ENCODE results near the gene FAM177A1.

The FAM177A1 gene
- 55.0 to 86.6 (median 75.0) reads per million in 3 donors for total RNA-seq

DNA sequence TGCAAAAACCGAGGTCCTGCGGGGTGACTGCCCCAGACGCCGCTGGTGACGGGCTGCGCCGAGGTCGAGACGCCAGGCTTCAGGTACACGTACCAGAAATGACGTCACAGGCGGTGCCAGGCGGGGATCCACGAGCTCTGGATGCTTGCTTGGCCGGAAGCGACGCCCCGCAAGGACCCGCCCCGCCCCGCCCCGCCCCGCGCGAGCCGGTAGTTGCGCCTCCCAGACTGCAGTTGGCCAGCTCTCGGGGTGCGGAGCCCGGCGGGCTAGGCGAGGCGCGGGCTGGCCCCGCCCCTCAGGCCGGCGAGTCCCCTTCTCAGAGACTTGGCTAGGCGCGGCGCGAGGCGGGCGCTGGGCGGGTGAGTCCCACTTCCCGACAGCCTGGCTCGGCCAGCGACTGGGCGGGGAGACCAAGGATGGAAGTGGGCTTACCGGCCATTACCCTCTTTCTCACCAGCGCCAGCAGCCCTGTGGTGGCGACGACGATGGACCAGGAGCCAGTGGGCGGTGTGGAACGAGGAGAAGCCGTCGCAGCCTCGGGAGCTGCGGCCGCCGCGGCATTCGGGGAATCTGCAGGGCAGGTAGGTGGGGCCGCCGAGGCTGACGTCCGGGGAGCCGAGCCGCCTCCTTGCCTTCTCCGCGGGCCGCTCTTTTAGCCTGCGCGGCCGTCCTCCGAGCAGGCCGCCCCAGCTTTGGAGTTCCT is at the start of gene FAM177A1:
TSS of gene FAM177A1 (plus strand) at position 225 of the 703 bp plus-strand sequence. CDS start at position 417, 192 bp downstream.
- Histone ChIP-seq H3K27ac (ENCODE audit: insufficient read depth, low read length, poor library complexity, severe bottlenecking) (peak within 1 kb of the TSS; percentile 98), H3K27me3 (replicated peaks; ENCODE audit: control insufficient read depth, insufficient read depth, low read length, poor library complexity, severe bottlenecking) (no peaks in the 10 kb centered on the region), H3K36me3 (ENCODE audit: control insufficient read depth, insufficient read depth, low read length) (no peaks in the 10 kb centered on the region), H3K9me3 (ENCODE audit: control insufficient read depth, low read length) (no peaks in the 10 kb centered on the region), H3K4me3 (ENCODE audit: insufficient read depth, low read depth, low read length, poor library complexity, severe bottlenecking) (peak within 1 kb of the TSS; percentile 92), H3K4me1 (ENCODE audit: control insufficient read depth, insufficient read depth, low read length, poor library complexity, severe bottlenecking) (peaks cover 13% of the 10 kb centered on the region)
- peak; percentile 99 to 100 (median 99) for DNase-seq

DNA sequence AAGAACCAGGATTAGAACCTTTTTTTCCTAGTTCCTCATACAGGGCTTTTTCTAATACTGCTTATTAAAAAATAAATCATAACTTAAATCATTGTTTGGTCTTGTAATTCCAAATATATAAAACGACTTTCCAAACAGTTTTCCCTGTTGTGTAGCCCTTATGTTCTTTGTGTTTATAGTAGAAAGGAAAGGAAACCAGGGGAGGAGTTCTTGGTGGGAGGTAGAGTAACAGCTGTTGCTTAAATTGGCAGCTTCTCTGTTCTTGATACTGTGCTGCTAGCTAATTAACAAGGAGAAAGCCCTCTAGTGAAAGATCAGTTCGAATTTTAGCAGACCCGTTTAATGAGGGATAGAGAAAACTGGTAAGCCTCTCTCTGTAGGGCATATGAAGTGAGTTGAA is 48.3 kb upstream of the FAM177A1 start:
- Histone ChIP-seq H3K36me3 (ENCODE audit: control insufficient read depth, insufficient read depth, low read length) (peaks cover 13% of the 10 kb centered on the region), H3K9me3 (ENCODE audit: control insufficient read depth, low read length) (no peaks in the 10 kb centered on the region), H3K4me1 (ENCODE audit: control insufficient read depth, insufficient read depth, low read length, poor library complexity, severe bottlenecking) (no peaks in the 10 kb centered on the region), H3K27ac (ENCODE audit: insufficient read depth, low read length, poor library complexity, severe bottlenecking) (no peak overlapping the region), H3K27me3 (replicated peaks; ENCODE audit: control insufficient read depth, insufficient read depth, low read length, poor library complexity, severe bottlenecking) (no peaks in the 10 kb centered on the region), H3K4me3 (ENCODE audit: insufficient read depth, low read depth, low read length, poor library complexity, severe bottlenecking) (no peak overlapping the region)
- DNase-seq: no peak

DNA sequence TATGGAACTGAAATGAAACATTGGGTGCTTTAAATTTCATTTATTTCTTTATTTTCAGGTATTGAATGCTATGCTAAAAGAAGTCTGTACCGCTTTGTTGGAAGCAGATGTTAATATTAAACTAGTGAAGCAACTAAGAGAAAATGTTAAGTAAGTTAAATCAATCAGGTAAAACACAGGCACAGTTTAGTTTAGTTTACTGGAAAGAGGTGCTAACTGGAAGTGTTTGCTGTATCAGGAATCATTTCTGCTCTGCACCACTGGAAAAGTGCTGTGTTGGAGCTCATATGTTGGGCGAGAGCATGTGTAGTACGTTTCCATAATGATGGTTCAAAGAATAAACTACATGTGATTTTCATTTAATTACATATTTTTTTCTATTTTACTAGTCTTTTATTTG is 46.6 kb upstream of the FAM177A1 start:
- Histone ChIP-seq H3K36me3 (ENCODE audit: control insufficient read depth, insufficient read depth, low read length) (peaks cover 15% of the 10 kb centered on the region), H3K4me1 (ENCODE audit: control insufficient read depth, insufficient read depth, low read length, poor library complexity, severe bottlenecking) (no peaks in the 10 kb centered on the region), H3K27me3 (replicated peaks; ENCODE audit: control insufficient read depth, insufficient read depth, low read length, poor library complexity, severe bottlenecking) (no peaks in the 10 kb centered on the region), H3K4me3 (ENCODE audit: insufficient read depth, low read depth, low read length, poor library complexity, severe bottlenecking) (no peak overlapping the region), H3K9me3 (ENCODE audit: control insufficient read depth, low read length) (no peaks in the 10 kb centered on the region), H3K27ac (ENCODE audit: insufficient read depth, low read length, poor library complexity, severe bottlenecking) (no peak overlapping the region)
- no peak for DNase-seq

GRCh38 chr14:35001621-35002020 is 44.5 kb upstream of the FAM177A1 start:
- Histone ChIP-seq H3K27me3 (replicated peaks; ENCODE audit: control insufficient read depth, insufficient read depth, low read length, poor library complexity, severe bottlenecking) (no peaks in the 10 kb centered on the region), H3K9me3 (ENCODE audit: control insufficient read depth, low read length) (no peaks in the 10 kb centered on the region), H3K36me3 (ENCODE audit: control insufficient read depth, insufficient read depth, low read length) (peaks cover 23% of the 10 kb centered on the region), H3K4me1 (ENCODE audit: control insufficient read depth, insufficient read depth, low read length, poor library complexity, severe bottlenecking) (no peaks in the 10 kb centered on the region), H3K4me3 (ENCODE audit: insufficient read depth, low read depth, low read length, poor library complexity, severe bottlenecking) (no peak overlapping the region), H3K27ac (ENCODE audit: insufficient read depth, low read length, poor library complexity, severe bottlenecking) (no peak overlapping the region)
- DNase-seq: no peak

- Histone ChIP-seq H3K27ac (ENCODE audit: insufficient read depth, low read length, poor library complexity, severe bottlenecking) (no peak overlapping the region), H3K4me1 (ENCODE audit: control insufficient read depth, insufficient read depth, low read length, poor library complexity, severe bottlenecking) (no peaks in the 10 kb centered on the region), H3K27me3 (replicated peaks; ENCODE audit: control insufficient read depth, insufficient read depth, low read length, poor library complexity, severe bottlenecking) (no peaks in the 10 kb centered on the region), H3K9me3 (ENCODE audit: control insufficient read depth, low read length) (no peaks in the 10 kb centered on the region), H3K36me3 (ENCODE audit: control insufficient read depth, insufficient read depth, low read length) (peaks cover 28% of the 10 kb centered on the region), H3K4me3 (ENCODE audit: insufficient read depth, low read depth, low read length, poor library complexity, severe bottlenecking) (no peak overlapping the region)
- DNase-seq: no peak
Measured at GRCh38 chr14:35004839-35005238, 41.2 kb upstream of the FAM177A1 start.

DNA sequence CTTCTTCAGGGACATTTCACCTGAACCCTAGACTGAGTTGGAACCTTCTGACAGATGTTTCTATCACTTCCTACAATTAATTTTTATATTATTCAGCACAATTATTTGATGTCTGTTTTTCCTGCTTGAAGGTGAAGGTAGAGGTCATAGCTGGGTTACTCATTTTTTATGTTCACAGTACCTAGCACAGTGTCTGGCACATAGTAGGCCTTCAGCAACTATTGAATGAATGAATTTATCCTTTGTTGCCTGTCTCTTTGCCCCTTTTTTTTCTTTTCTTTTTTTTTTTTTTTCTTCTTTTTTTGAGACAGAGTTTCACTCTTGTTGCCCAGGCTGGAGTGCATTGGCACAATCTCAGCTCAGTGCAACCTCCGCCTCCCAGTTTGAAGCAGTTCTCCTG is 29.5 kb upstream of the FAM177A1 start:
- Histone ChIP-seq H3K36me3 (ENCODE audit: control insufficient read depth, insufficient read depth, low read length) (peaks cover 57% of the 10 kb centered on the region), H3K27ac (ENCODE audit: insufficient read depth, low read length, poor library complexity, severe bottlenecking) (no peak overlapping the region), H3K4me1 (ENCODE audit: control insufficient read depth, insufficient read depth, low read length, poor library complexity, severe bottlenecking) (no peaks in the 10 kb centered on the region), H3K9me3 (ENCODE audit: control insufficient read depth, low read length) (no peaks in the 10 kb centered on the region), H3K27me3 (replicated peaks; ENCODE audit: control insufficient read depth, insufficient read depth, low read length, poor library complexity, severe bottlenecking) (no peaks in the 10 kb centered on the region), H3K4me3 (ENCODE audit: insufficient read depth, low read depth, low read length, poor library complexity, severe bottlenecking) (no peak overlapping the region)
- DNase-seq: no peak

DNA sequence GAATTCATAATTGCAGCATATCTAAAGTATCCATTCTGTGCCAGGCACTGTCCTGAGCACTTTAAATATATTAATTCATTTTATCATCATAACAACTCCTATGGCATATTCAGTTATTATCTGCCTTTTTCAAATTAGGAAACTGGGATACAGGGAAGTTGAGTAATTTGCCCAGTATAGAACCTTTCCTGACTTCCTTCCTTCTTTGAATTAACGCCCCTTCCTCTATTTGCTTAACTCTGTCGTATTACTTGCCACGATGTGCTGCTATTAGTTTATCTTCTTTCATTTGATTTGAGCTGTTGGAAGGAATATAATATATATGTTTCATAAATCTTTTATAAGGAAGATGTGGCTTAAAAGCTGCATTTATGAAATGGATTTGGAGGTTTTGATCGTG is 25.4 kb upstream of the FAM177A1 start:
- Histone ChIP-seq H3K9me3 (ENCODE audit: control insufficient read depth, low read length) (no peaks in the 10 kb centered on the region), H3K27ac (ENCODE audit: insufficient read depth, low read length, poor library complexity, severe bottlenecking) (no peak overlapping the region), H3K4me3 (ENCODE audit: insufficient read depth, low read depth, low read length, poor library complexity, severe bottlenecking) (no peak overlapping the region), H3K4me1 (ENCODE audit: control insufficient read depth, insufficient read depth, low read length, poor library complexity, severe bottlenecking) (no peaks in the 10 kb centered on the region), H3K27me3 (replicated peaks; ENCODE audit: control insufficient read depth, insufficient read depth, low read length, poor library complexity, severe bottlenecking) (no peaks in the 10 kb centered on the region), H3K36me3 (ENCODE audit: control insufficient read depth, insufficient read depth, low read length) (peaks cover 55% of the 10 kb centered on the region)
- no peak for DNase-seq

DNA sequence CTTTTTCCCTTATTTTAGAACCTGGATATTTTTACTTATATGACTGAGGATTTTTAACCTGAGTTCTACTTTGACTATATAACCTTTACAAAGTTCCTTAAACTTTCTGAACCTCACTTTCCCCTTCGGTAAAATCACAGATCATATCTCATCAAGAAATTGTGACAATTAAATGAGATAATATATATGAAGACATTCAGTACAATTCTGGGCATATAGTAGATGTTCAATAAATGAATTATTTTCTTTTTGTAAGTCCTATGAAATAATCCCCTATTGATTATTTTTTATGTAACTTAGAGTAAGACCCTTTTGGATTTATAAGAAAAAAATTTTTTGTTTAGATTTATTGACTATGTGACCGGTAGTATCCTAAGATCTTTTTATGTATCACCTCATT is 17.6 kb upstream of the FAM177A1 start:
- no peak for DNase-seq
- no peak overlapping the region for H3K4me3 ChIP-seq (ENCODE audit: insufficient read depth, low read depth, low read length, poor library complexity, severe bottlenecking)
- H3K36me3 ChIP-seq (ENCODE audit: control insufficient read depth, insufficient read depth, low read length): peaks cover 27% of the 10 kb centered on the region
- H3K27me3 ChIP-seq (replicated peaks; ENCODE audit: control insufficient read depth, insufficient read depth, low read length, poor library complexity, severe bottlenecking): no peaks in the 10 kb centered on the region
- no peak overlapping the region for H3K27ac ChIP-seq (ENCODE audit: insufficient read depth, low read length, poor library complexity, severe bottlenecking)
- no peaks in the 10 kb centered on the region for H3K9me3 ChIP-seq (ENCODE audit: control insufficient read depth, low read length)
- no peaks in the 10 kb centered on the region for H3K4me1 ChIP-seq (ENCODE audit: control insufficient read depth, insufficient read depth, low read length, poor library complexity, severe bottlenecking)

- no peaks in the 10 kb centered on the region for H3K27me3 ChIP-seq (replicated peaks; ENCODE audit: control insufficient read depth, insufficient read depth, low read length, poor library complexity, severe bottlenecking)
- peaks cover 10% of the 10 kb centered on the region for H3K36me3 ChIP-seq (ENCODE audit: control insufficient read depth, insufficient read depth, low read length)
- H3K9me3 ChIP-seq (ENCODE audit: control insufficient read depth, low read length): peaks cover 10% of the 10 kb centered on the region
- H3K4me1 ChIP-seq (ENCODE audit: control insufficient read depth, insufficient read depth, low read length, poor library complexity, severe bottlenecking): no peaks in the 10 kb centered on the region
- no peak overlapping the region for H3K27ac ChIP-seq (ENCODE audit: insufficient read depth, low read length, poor library complexity, severe bottlenecking)
- no peak for DNase-seq
- H3K4me3 ChIP-seq (ENCODE audit: insufficient read depth, low read depth, low read length, poor library complexity, severe bottlenecking): no peak overlapping the region
Measured at GRCh38 chr14:35032562-35032961, 13.5 kb upstream of the FAM177A1 start.

DNA sequence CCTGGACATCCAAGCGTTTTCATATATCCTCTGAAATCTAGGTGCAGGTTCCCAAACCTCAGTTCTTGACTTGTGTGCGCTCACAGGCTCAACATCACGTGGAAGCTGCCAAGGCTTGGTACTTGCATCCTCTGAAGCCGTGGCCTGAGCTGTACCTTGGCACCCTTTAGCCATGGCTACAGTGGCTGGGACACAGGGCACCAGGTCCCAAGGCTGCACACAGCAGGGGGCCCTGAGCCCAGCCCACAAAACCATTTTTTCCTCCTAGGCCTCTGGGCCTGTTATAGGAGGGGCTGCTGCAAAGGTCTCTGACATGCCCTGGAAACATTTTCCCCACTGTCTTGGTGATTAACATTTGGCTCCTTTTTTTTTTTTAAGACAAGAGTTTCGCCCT is 11.6 kb upstream of the FAM177A1 start:
- Histone ChIP-seq H3K4me3 (ENCODE audit: insufficient read depth, low read depth, low read length, poor library complexity, severe bottlenecking) (no peak overlapping the region), H3K4me1 (ENCODE audit: control insufficient read depth, insufficient read depth, low read length, poor library complexity, severe bottlenecking) (no peaks in the 10 kb centered on the region), H3K27ac (ENCODE audit: insufficient read depth, low read length, poor library complexity, severe bottlenecking) (no peak overlapping the region), H3K9me3 (ENCODE audit: control insufficient read depth, low read length) (peaks cover 10% of the 10 kb centered on the region), H3K36me3 (ENCODE audit: control insufficient read depth, insufficient read depth, low read length) (peaks cover 2% of the 10 kb centered on the region), H3K27me3 (replicated peaks; ENCODE audit: control insufficient read depth, insufficient read depth, low read length, poor library complexity, severe bottlenecking) (no peaks in the 10 kb centered on the region)
- no peak for DNase-seq

Measured in effector memory CD4-positive, alpha-beta T cell (primary cell).